ENCODE data around the gene STK32C.
"Not testable (repeated sequence)": the region's sequence is repeated elsewhere in the genome, so short reads cannot be mapped to it uniquely, and the experiment has no call there.

STK32C gene

DNA sequence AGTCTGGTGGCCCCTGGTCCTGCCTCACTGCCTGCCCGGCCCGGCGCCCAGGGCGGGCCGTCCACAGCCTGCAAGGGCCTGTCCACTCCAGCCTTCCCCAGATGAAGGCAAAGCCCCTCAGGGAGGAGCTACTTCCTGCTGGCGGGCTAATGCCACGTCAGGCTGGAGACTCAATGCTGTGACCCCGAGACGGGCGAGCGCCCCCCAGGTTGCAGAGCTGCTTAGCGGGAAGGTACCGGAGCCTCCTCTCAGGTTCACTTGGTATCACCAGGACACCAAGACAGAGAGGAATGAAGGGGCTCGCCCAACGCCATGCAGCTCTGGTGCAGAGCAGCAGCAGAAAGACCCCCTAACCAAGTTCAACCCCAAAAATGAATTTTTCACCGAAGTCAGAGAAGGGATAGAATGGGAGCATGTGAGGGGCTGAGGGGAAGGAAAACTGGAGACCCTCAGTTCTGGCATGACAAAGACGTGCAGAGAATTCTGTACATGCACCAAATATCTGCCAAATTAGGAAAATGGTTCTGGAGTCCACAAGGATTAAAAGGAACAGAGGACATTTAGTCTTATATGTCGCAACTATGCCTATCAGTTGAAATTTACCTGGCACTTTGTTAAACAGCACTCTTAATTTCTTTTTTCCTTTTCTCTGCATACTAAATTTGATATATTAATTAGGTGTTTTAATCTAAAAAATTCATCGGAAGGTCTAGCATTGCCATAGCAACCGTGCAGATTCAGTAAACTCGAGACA, 2.8 kb downstream of the STK32C start:
- no peak overlapping the region for H3K27ac Mint-ChIP-seq
- H3K27me3 Mint-ChIP-seq = no peaks in the 10 kb centered on the region
- no peaks in the 10 kb centered on the region for H3K9me3 Mint-ChIP-seq
- DNase-seq (no peak), ATAC-seq (no peak)
- H3K36me3 Mint-ChIP-seq (ENCODE audit: low read depth) = no peaks in the 10 kb centered on the region
- no peak overlapping the region for H3K4me3 Mint-ChIP-seq
- peaks cover 11% of the 10 kb centered on the region for H3K4me1 Mint-ChIP-seq

DNA sequence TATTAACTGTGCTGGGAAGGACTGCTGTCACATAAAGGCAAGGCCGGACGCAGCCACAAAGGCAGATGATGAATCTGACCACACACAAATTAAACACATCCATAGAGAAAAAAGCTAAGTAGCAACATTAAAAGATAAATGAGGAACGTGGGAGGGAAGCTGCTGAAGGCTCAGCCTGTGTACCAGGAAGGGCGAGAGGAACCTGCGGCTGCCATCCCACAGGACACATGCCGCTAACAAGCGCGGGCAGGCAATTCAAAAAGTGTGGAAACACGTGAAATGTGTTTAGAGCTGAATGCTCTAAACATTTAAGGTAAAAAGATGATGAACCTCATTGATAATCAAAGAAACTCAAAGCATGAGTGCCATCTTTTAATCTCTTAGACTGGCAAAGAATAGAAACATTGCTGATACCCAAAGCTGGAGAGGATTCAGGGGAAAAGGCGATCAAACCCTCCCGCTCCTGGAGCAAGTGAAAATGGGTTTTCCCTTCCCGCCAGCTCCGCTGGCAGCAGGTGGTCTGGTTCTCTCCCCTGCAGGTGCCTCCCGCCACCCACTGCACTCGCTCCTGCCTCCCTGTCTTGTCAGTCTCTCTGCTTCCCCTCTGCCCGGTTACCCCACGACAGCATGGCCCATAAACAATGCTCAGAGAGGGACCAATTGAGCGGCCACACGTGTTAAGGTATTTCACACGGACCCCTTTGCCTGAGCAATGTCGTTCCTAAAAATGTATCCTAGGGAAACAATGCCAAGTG, 4.2 kb downstream of the STK32C start:
- no peak overlapping the region for H3K27ac Mint-ChIP-seq
- no peaks in the 10 kb centered on the region for H3K27me3 Mint-ChIP-seq
- no peak for ATAC-seq
- H3K9me3 Mint-ChIP-seq = no peaks in the 10 kb centered on the region
- DNase-seq = no peak
- H3K36me3 Mint-ChIP-seq (ENCODE audit: low read depth) = no peaks in the 10 kb centered on the region
- peaks cover 8% of the 10 kb centered on the region for H3K4me1 Mint-ChIP-seq
- no peak overlapping the region for H3K4me3 Mint-ChIP-seq

DNA sequence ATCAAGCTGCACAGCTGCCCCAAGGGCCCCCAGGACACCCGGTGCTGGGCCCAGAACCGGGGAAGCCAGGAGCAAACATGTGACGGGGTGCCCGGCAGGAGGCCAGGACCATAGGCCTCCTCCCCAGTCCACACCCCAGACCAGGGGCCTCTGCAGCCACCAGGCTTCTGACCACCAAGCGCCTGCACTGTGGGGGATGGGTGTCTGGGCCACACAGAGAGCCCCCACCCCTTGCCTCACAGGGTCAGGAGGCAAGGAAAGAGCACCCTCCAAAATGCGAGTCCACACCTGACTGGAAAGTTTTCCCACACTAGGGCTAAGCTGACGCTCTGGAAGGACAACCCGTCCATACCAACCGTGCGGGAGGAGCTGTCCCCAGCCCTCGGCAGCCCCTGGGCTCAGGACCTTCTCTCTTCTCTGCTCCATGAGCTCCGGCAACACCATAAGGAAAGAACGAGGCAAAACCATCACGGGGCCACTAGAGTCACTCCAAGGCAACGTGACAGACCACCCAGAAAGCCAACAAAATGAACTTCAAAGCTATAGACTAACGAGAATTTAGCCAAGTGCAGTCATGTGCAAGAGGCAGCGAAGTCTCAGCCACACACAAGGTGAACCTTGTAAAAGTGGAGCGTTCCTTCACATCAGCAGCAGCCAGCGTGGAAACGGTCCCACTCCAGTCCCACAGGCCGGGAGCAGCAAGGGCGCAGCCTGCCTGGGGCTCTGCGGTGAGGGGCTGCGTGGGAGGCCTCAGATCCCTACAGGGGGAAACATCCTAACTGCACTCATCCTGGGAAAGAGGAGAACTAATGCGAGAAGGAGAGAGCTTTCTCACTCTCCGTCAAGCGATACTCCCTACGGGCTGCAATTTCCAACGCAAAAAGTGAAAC, 5.1 kb downstream of the STK32C start:
- no peaks in the 10 kb centered on the region for H3K9me3 Mint-ChIP-seq
- no peak overlapping the region for H3K4me3 Mint-ChIP-seq
- peaks cover 8% of the 10 kb centered on the region for H3K4me1 Mint-ChIP-seq
- no peak overlapping the region for H3K27ac Mint-ChIP-seq
- ATAC-seq (no peak), DNase-seq (no peak)
- H3K27me3 Mint-ChIP-seq = no peaks in the 10 kb centered on the region
- H3K36me3 Mint-ChIP-seq (ENCODE audit: low read depth) = no peaks in the 10 kb centered on the region

DNA sequence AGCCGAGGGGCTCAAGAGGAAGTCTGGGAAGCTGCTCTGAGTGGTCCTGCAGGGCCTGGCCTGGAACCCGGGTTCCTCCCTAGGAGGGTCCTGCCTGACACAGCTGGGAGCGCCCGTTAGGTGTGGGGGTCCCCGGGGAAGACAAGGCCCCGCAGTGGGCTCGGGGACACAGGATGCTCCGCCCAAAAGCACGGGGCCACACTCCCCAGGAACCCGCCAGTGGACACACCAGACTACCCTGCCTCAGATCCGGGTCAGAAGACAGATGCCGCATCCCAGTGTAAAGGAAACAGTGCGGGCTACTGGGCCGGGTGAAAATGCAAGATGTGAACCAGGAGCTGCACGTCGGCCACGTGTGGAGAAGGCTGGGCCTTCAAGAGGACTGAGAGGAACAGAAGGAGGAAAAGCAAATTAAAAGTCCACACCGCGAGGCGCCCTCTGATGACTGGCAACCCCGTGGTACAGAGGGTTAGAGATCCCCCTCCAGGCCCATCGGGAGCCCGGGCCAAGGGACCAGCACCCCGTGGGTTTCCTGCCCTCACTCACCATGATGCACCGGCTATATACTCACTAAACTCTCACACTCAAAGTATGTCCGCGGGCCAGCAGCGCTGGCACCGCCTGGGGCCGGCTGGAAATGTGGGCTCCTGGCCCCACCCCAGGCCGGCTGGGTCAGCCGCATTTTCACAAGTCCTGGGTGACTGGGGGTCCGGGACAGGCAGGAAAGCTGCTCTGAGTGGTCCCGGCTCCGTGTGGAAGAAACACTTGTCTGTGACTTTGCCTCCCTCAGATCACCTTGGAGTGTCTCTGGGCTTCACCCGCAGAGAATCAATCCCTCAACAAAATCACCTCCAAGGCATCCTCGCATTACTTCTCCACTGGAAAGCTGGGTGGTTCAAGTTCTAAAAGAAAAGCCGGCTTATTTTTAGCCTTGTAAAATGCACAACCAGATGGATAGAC, 6.1 kb downstream of the STK32C start:
- ATAC-seq (no peak), DNase-seq (no peak)
- Mint-ChIP-seq H3K4me1 (peaks cover 7% of the 10 kb centered on the region), H3K27ac (no peak overlapping the region), H3K9me3 (no peaks in the 10 kb centered on the region), H3K27me3 (no peaks in the 10 kb centered on the region), H3K4me3 (no peak overlapping the region), H3K36me3 (ENCODE audit: low read depth) (no peaks in the 10 kb centered on the region)

DNA sequence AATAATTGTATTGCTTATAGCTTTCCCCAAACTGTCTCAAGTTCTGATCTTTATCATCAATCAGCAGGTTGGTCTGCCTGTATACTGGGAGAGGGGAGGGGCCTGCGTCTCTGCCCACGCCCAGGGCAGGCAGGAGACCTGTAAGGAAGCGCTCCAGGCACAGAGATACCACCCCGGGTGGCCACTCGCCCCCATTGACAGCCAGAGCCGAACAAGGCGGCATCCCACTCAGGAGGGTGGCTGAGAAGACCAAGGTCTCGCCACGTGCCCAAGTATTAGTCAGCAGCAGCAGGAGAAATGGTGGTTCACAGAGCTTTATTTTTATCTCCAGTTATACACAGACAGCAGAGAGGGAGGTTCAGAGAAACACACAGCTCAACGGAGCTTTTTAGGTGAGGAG, 7.2 kb downstream of the STK32C start:
- no peak overlapping the region for H3K27ac Mint-ChIP-seq
- H3K9me3 Mint-ChIP-seq = no peaks in the 10 kb centered on the region
- ATAC-seq (no peak), DNase-seq (no peak)
- no peaks in the 10 kb centered on the region for H3K36me3 Mint-ChIP-seq (ENCODE audit: low read depth)
- H3K4me3 Mint-ChIP-seq = no peak overlapping the region
- H3K27me3 Mint-ChIP-seq = no peaks in the 10 kb centered on the region
- H3K4me1 Mint-ChIP-seq = peaks cover 3% of the 10 kb centered on the region

DNA sequence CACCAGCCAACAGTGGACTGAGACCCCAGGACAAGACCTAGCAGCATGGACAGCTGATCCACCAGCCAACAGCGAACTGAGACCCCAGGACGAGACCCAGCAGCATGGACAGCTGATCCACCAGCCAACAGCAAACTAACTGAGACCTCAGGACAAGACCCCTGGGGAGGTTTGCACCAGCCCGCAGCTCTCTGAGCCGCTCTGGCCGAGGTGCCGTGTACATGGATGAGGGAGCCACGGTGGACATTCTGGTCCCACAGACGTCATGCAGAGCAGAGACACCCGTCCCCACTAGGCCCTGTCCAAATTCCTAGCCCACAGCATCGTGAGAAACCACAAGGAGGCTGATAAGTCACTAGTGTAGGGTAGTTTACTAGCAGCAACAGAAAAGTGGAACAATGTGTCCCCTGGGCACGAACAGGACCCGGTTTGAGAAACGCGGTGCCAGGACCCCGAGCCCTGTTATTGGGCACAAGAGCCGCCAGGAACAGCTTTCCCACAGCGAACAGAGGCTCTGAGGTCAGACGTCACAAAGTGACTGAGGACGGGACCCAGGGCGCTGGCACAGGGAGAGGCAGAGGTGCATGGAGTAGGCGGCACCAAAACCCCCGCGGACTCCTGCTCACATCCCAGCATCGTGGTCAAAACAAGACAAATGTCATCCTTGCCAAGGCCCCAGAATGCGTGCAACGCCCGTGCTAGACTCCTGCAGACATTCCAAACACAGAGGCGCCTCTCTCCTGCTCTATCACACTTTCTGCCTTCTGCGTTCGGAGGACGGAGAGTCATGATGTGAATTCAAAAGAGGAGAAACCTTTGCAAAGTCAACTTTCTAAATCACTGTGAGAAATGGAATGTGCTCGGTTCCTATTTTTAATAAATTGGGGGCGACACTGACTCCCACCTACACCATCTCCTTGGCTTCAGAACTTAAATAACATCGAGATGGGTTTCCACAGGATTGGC, 8.1 kb downstream of the STK32C start:
- Mint-ChIP-seq H3K36me3 (ENCODE audit: low read depth) (no peaks in the 10 kb centered on the region), H3K27me3 (no peaks in the 10 kb centered on the region), H3K9me3 (no peaks in the 10 kb centered on the region), H3K4me3 (no peak overlapping the region), H3K27ac (no peak overlapping the region), H3K4me1 (peaks cover 3% of the 10 kb centered on the region)
- DNase-seq (no peak), ATAC-seq (no peak)

DNA sequence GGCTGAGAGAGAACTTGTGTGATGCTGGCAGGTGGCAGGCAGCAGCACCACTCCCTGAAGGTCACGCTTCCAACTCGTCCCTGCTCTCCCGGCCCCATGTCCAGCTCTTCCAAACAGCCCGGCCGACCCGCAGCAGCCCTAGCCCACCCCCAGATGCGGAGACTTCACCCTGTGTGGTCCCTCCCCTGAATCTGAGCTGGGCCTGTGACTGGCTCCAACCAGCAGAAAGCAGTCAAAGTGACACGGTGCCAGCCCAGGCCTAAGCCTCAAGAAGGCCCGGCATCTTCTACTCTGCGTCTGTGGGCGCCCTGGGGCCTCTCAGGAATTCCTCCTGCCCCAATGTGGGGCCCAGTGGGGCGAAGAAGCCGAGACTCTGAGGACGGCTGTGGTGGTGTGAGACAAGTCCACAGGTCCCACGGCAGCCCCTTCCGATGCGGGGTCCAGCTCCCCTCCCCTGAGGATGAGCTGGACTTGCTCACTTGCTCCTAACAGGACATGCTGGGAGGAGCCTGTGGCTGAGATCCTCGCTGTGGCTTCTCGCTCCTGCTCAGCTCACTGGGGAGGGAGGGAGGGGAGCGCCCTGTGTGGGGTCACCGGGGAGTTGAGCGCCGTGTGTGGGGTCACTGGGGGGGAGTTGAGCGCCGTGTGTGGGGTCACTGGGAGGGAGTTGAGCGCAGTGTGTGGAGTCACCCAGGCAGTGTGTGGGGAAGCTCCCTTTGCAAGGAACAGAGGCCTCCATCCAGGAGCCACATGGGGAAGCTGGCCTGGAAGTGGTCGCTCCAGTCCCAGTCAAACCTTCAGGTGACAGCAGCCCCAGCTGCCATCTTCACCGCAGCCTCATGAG, 9.5 kb downstream of the STK32C start:
- H3K9me3 Mint-ChIP-seq = no peaks in the 10 kb centered on the region
- H3K27ac Mint-ChIP-seq = no peak overlapping the region
- DNase-seq (no peak), ATAC-seq (no peak)
- peaks cover 3% of the 10 kb centered on the region for H3K4me1 Mint-ChIP-seq
- H3K36me3 Mint-ChIP-seq (ENCODE audit: low read depth) = no peaks in the 10 kb centered on the region
- H3K4me3 Mint-ChIP-seq = no peak overlapping the region
- no peaks in the 10 kb centered on the region for H3K27me3 Mint-ChIP-seq

DNA sequence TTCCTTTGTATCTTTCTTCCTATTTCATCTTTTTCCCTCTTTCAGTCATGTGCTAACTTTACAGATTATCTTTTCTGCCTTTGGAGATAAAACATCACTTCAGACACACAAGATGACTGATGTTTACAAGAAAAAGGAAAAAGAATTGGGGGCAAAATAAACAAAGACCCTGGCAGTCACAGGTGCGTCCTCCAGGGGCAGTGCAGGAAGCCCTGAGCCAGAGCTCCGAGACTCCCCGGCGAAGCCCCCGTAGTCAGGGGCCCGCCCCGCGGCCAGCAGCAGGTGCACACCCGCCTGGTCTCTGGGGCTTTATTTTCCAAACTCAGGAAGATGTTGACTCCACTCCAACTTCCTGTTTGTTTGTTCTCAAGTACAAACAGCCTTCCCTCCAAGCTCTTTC, 10.2 kb downstream of the STK32C start:
- Mint-ChIP-seq H3K27me3 (no peaks in the 10 kb centered on the region), H3K27ac (no peak overlapping the region), H3K9me3 (no peaks in the 10 kb centered on the region), H3K4me3 (no peak overlapping the region), H3K4me1 (peaks cover 3% of the 10 kb centered on the region), H3K36me3 (ENCODE audit: low read depth) (no peaks in the 10 kb centered on the region)
- ATAC-seq = no peak
- DNase-seq = no peak

DNA sequence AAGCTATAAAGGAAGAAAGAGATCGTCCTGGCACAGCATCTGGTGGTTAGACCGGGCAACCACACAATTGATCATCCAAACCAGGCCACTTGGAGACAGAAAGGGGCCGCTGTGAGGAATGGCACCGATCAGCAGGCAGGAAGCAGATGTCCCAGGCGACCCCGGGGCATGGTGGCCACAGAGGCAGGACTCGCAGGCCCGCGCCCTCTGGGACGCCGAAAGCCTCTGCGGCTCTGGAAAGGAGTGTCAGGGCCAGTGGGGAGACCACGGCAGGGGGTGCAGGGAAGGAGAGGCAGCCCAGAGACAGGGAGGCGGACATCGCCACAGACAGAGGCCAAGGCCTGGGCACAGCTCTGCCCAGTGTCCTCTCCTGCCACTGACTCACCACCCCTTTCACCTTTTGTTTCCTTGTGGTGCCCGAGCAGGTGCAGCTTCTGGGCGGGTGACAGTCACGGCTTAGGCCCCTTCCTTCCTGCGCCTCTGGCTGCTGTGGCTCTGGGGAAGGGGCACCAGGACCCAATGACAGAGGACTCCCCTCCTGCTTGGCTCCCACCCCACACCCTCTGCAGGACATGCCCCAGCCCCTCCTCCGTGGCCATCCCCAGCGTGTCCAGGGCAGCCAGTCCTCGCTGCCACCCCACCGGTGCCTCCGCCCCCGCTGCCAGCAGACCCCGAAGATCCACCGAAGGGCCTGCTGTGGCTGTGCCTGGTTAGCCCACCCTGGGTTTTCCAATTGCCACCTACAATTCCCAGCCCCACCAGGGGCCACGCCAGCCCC, 10.9 kb downstream of the STK32C start:
- DNase-seq (no peak), ATAC-seq (no peak)
- H3K27me3 Mint-ChIP-seq = no peaks in the 10 kb centered on the region

DNA sequence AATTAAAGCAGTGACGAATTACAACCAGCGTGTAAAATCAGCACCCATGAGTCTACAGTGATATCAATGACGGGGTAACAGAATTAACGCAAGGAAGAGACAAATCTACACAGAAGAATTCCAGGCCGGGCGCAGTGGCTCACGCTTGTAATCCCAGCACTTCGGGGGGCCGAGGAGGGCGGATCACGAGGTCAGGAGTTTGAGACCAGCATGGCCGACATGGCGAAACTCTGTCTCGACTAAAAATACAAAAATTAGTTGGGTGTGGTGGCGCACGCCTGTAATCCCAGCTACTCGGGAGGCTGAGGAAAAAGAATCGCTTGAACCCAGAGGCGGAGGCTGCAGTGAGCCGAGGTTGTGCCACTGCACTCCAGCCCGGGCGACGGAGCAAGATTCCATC, 12.3 kb downstream of the STK32C start:
- not testable (repeated sequence) for H3K27ac Mint-ChIP-seq; H3K4me1 Mint-ChIP-seq; H3K9me3 Mint-ChIP-seq; H3K36me3 Mint-ChIP-seq (ENCODE audit: low read depth); ATAC-seq; H3K27me3 Mint-ChIP-seq; DNase-seq; H3K4me3 Mint-ChIP-seq

More for the DNA sequence above, 10.9 kb downstream of the STK32C start:
- peaks cover 3% of the 10 kb centered on the region for H3K4me1 Mint-ChIP-seq
- no peak overlapping the region for H3K4me3 Mint-ChIP-seq
- no peaks in the 10 kb centered on the region for H3K36me3 Mint-ChIP-seq (ENCODE audit: low read depth)
- H3K27ac Mint-ChIP-seq = no peak overlapping the region
- no peaks in the 10 kb centered on the region for H3K9me3 Mint-ChIP-seq

DNA sequence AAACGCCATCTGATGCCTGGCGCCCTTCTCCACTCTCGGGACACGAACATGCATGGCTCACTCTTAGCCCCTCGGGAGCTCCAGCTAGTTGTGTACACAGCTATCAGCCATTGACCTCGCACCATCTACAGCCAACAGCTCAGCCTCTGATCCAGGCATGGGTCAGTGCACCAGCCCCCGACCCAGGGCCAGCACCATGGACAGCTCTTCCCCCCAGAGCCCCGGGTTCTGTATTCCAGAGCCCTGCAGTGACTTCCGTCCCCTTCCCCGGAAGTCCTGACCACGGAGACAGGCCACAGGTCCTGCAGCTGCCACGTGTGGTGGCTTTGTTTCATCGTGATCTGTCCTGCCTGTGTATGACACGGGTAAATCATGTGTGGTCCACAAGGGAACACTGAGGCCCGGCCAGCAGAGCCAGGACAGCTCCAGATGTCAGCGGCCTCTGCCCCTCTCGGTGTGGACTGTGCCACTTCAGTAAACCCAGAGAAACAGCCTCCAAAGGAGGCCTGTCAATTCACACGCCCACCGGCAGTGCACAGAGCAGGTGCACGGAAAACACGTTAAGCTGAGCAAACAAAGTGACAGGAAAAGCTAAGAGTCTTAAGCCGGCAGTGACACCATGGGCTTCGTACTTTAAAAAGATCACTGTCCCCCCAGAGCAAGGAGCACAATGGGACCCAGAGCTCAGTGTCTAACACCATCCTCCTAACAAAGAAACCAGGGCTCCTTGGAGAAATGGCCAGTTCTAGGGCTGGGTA, 13.0 kb downstream of the STK32C start:
- H3K27ac Mint-ChIP-seq = no peak overlapping the region
- H3K9me3 Mint-ChIP-seq = no peaks in the 10 kb centered on the region
- no peaks in the 10 kb centered on the region for H3K27me3 Mint-ChIP-seq
- no peaks in the 10 kb centered on the region for H3K36me3 Mint-ChIP-seq (ENCODE audit: low read depth)
- no peak for ATAC-seq
- H3K4me3 Mint-ChIP-seq = no peak overlapping the region
- no peak for DNase-seq
- H3K4me1 Mint-ChIP-seq = peaks cover 3% of the 10 kb centered on the region
